ENCODE measurements around the gene HRH1.
"Not testable (repeated sequence)": the region's sequence is repeated elsewhere in the genome, so short reads cannot be mapped to it uniquely, and the experiment has no call there.

The HRH1 gene

GRCh38 chr3:11130385-11130784, 23.9 kb upstream of the HRH1 start:
- Histone ChIP-seq H3K27me3 (replicated peaks; ENCODE audit: insufficient read depth, low read length) (no peaks in the 10 kb centered on the region), H4K20me1 (ENCODE audit: insufficient read depth, low read length) (no peaks in the 10 kb centered on the region), H3K36me3 (replicated peaks; ENCODE audit: insufficient read depth, low read length) (no peaks in the 10 kb centered on the region), H3K9me2 (replicated peaks; ENCODE audit: insufficient read depth, low read length) (no peaks in the 10 kb centered on the region), H3F3A (ENCODE audit: insufficient read depth, low read length) (no peaks in the 10 kb centered on the region), H3K27ac (ENCODE audit: low read length) (no peak overlapping the region), H3K9me3 (replicated peaks; ENCODE audit: insufficient read depth, low read length) (no peaks in the 10 kb centered on the region), H3K79me2 (ENCODE audit: low read length) (no peaks in the 10 kb centered on the region), H3K4me1 (ENCODE audit: low read length) (no peaks in the 10 kb centered on the region), H3K9ac (ENCODE audit: low read length) (no peak overlapping the region), H2AFZ (ENCODE audit: low read length) (no peak overlapping the region), H3K4me2 (ENCODE audit: low read depth, low read length) (no peak overlapping the region), H3K4me3 (ENCODE audit: low read length) (no peak overlapping the region)
- TF ChIP-seq EZH2 (optimal IDR thresholded peaks at IDR 0.05; ENCODE audit: low read depth, low read length) (no peak), EZH2phosphoT487 (IDR thresholded peaks at IDR 0.05; ENCODE audit: low read length) (no peak)
- TF ChIP-seq, protein P1, sequence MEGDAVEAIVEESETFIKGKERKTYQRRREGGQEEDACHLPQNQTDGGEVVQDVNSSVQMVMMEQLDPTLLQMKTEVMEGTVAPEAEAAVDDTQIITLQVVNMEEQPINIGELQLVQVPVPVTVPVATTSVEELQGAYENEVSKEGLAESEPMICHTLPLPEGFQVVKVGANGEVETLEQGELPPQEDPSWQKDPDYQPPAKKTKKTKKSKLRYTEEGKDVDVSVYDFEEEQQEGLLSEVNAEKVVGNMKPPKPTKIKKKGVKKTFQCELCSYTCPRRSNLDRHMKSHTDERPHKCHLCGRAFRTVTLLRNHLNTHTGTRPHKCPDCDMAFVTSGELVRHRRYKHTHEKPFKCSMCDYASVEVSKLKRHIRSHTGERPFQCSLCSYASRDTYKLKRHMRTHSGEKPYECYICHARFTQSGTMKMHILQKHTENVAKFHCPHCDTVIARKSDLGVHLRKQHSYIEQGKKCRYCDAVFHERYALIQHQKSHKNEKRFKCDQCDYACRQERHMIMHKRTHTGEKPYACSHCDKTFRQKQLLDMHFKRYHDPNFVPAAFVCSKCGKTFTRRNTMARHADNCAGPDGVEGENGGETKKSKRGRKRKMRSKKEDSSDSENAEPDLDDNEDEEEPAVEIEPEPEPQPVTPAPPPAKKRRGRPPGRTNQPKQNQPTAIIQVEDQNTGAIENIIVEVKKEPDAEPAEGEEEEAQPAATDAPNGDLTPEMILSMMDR (IDR thresholded peaks at IDR 0.05; ENCODE audit: low read length): no peak
- DNase-seq: no peak

- no peaks in the 10 kb centered on the region for H4K20me1 ChIP-seq (ENCODE audit: insufficient read depth, low read length)
- H3K4me3 ChIP-seq (ENCODE audit: low read length): no peak overlapping the region
- H3K4me1 ChIP-seq (ENCODE audit: low read length): no peaks in the 10 kb centered on the region
- no peak overlapping the region for H2AFZ ChIP-seq (ENCODE audit: low read length)
- H3K79me2 ChIP-seq (ENCODE audit: low read length): no peaks in the 10 kb centered on the region
- H3K4me2 ChIP-seq (ENCODE audit: low read depth, low read length): no peak overlapping the region
- H3K9me3 ChIP-seq (replicated peaks; ENCODE audit: insufficient read depth, low read length): no peaks in the 10 kb centered on the region
- H3F3A ChIP-seq (ENCODE audit: insufficient read depth, low read length): no peaks in the 10 kb centered on the region
- H3K27ac ChIP-seq (ENCODE audit: low read length): no peak overlapping the region
- H3K9me2 ChIP-seq (replicated peaks; ENCODE audit: insufficient read depth, low read length): no peaks in the 10 kb centered on the region
- no peak for DNase-seq
- TF ChIP-seq EZH2 (optimal IDR thresholded peaks at IDR 0.05; ENCODE audit: low read depth, low read length): no peak
- TF ChIP-seq, protein P1 (IDR thresholded peaks at IDR 0.05; ENCODE audit: low read length): no peak
- no peak overlapping the region for H3K9ac ChIP-seq (ENCODE audit: low read length)
- no peaks in the 10 kb centered on the region for H3K36me3 ChIP-seq (replicated peaks; ENCODE audit: insufficient read depth, low read length)
- 0 out of 2 replicates have a peak, but pooled peaks cover 2% of the 10 kb centered on the region for H3K27me3 ChIP-seq (replicated peaks; ENCODE audit: insufficient read depth, low read length)
These were observed 22.9 kb upstream of the HRH1 start for GRCh38 chr3:11131371-11131770.

GRCh38 chr3:11131886-11132285, 22.4 kb upstream of the HRH1 start:
- H3K79me2 ChIP-seq (ENCODE audit: low read length); H2AFZ ChIP-seq (ENCODE audit: low read length); H3K9me2 ChIP-seq (replicated peaks; ENCODE audit: insufficient read depth, low read length); H3K27ac ChIP-seq (ENCODE audit: low read length); H3K9me3 ChIP-seq (replicated peaks; ENCODE audit: insufficient read depth, low read length); H3K36me3 ChIP-seq (replicated peaks; ENCODE audit: insufficient read depth, low read length); H3F3A ChIP-seq (ENCODE audit: insufficient read depth, low read length); H4K20me1 ChIP-seq (ENCODE audit: insufficient read depth, low read length); DNase-seq; H3K9ac ChIP-seq (ENCODE audit: low read length); H3K4me2 ChIP-seq (ENCODE audit: low read depth, low read length); H3K4me1 ChIP-seq (ENCODE audit: low read length); H3K4me3 ChIP-seq (ENCODE audit: low read length); H3K27me3 ChIP-seq (replicated peaks; ENCODE audit: insufficient read depth, low read length): not testable (repeated sequence)

- DNase-seq: no peak
- H2AFZ ChIP-seq (ENCODE audit: low read length): no peak overlapping the region
- no peaks in the 10 kb centered on the region for H4K20me1 ChIP-seq (ENCODE audit: insufficient read depth, low read length)
- no peaks in the 10 kb centered on the region for H3K9me2 ChIP-seq (replicated peaks; ENCODE audit: insufficient read depth, low read length)
- no peak overlapping the region for H3K27ac ChIP-seq (ENCODE audit: low read length)
- no peak overlapping the region for H3K4me3 ChIP-seq (ENCODE audit: low read length)
- H3K9ac ChIP-seq (ENCODE audit: low read length): no peak overlapping the region
- 0 out of 2 replicates have a peak, but pooled peaks cover 7% of the 10 kb centered on the region for H3K27me3 ChIP-seq (replicated peaks; ENCODE audit: insufficient read depth, low read length)
- TF ChIP-seq EZH2 (optimal IDR thresholded peaks at IDR 0.05; ENCODE audit: low read depth, low read length) (no peak), EZH2phosphoT487 (IDR thresholded peaks at IDR 0.05; ENCODE audit: low read length) (no peak)
- TF ChIP-seq, protein P1 (IDR thresholded peaks at IDR 0.05; ENCODE audit: low read length): no peak
- H3K4me2 ChIP-seq (ENCODE audit: low read depth, low read length): no peak overlapping the region
- no peaks in the 10 kb centered on the region for H3F3A ChIP-seq (ENCODE audit: insufficient read depth, low read length)
- no peaks in the 10 kb centered on the region for H3K36me3 ChIP-seq (replicated peaks; ENCODE audit: insufficient read depth, low read length)
- H3K79me2 ChIP-seq (ENCODE audit: low read length): no peaks in the 10 kb centered on the region
- H3K9me3 ChIP-seq (replicated peaks; ENCODE audit: insufficient read depth, low read length): no peaks in the 10 kb centered on the region
- H3K4me1 ChIP-seq (ENCODE audit: low read length): no peaks in the 10 kb centered on the region
These were observed 21.4 kb upstream of the HRH1 start for GRCh38 chr3:11132861-11133260.

Measured in MM.1S (cell line).